GM12891 (cell line): ENCODE data around the gene THSD7B.

ENCODE experiments used
- PAX5 ChIP-seq: IDR thresholded peaks from 2 replicates; pipeline ENCODE4 v1.6.1; 2011; ENCODE audit warnings: low read length, moderate library complexity, mild to moderate bottlenecking; ENCODE audit not compliant: insufficient read depth, severe bottlenecking
- POLR2A ChIP-seq: IDR thresholded peaks from 2 replicates; pipeline ENCODE4 v1.6.1; 2011; ENCODE audit warnings: low read depth, low read length, control low read depth
- POLR2AphosphoS5 ChIP-seq: IDR thresholded peaks from 2 replicates; pipeline ENCODE4 v1.6.1; 2011; ENCODE audit warnings: low read depth, low read length, control low read depth
- SPI1 ChIP-seq: IDR thresholded peaks from 2 replicates; pipeline ENCODE4 v1.6.1; 2011; ENCODE audit warnings: low read depth, low read length, control low read depth
- TAF1 ChIP-seq: IDR thresholded peaks from 2 replicates; pipeline ENCODE4 v1.6.1; 2011; ENCODE audit warnings: low read depth, low read length, control low read depth

DNA sequence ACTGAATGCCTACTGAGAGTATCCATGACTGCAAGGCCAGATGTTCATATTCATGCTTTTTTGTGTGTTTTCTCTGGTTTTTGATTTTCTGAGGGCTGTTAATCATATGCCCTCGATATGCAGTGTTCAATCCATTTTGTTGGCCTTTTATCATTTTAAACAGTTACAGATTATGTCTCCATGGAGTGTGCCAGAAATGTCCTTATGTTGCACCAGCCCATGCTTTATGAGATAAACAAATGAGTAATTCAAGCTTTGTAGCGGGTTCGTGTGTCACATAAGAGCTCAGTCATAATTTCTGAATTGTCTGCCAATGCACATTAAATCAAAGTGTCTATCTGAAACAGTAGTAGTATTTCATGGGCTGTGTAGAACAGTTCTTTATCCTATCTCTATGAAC, 583.0 kb downstream of the THSD7B start:
- TF ChIP-seq POLR2AphosphoS5 (no peak), POLR2A (no peak), TAF1 (no peak), PAX5 (no peak), SPI1 (no peak)
